NCI-H510A treated with DMSO at 0.1 percent for 48 hours (cell line): ENCODE data around the gene PSME4.

ENCODE experiments used
- DNase-seq: peaks from one replicate; lab custom pipeline; 2025; lab: John Stamatoyannopoulos, UW

PSME4 gene, protein sequence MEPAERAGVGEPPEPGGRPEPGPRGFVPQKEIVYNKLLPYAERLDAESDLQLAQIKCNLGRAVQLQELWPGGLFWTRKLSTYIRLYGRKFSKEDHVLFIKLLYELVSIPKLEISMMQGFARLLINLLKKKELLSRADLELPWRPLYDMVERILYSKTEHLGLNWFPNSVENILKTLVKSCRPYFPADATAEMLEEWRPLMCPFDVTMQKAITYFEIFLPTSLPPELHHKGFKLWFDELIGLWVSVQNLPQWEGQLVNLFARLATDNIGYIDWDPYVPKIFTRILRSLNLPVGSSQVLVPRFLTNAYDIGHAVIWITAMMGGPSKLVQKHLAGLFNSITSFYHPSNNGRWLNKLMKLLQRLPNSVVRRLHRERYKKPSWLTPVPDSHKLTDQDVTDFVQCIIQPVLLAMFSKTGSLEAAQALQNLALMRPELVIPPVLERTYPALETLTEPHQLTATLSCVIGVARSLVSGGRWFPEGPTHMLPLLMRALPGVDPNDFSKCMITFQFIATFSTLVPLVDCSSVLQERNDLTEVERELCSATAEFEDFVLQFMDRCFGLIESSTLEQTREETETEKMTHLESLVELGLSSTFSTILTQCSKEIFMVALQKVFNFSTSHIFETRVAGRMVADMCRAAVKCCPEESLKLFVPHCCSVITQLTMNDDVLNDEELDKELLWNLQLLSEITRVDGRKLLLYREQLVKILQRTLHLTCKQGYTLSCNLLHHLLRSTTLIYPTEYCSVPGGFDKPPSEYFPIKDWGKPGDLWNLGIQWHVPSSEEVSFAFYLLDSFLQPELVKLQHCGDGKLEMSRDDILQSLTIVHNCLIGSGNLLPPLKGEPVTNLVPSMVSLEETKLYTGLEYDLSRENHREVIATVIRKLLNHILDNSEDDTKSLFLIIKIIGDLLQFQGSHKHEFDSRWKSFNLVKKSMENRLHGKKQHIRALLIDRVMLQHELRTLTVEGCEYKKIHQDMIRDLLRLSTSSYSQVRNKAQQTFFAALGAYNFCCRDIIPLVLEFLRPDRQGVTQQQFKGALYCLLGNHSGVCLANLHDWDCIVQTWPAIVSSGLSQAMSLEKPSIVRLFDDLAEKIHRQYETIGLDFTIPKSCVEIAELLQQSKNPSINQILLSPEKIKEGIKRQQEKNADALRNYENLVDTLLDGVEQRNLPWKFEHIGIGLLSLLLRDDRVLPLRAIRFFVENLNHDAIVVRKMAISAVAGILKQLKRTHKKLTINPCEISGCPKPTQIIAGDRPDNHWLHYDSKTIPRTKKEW (N-terminal part only)

DNA sequence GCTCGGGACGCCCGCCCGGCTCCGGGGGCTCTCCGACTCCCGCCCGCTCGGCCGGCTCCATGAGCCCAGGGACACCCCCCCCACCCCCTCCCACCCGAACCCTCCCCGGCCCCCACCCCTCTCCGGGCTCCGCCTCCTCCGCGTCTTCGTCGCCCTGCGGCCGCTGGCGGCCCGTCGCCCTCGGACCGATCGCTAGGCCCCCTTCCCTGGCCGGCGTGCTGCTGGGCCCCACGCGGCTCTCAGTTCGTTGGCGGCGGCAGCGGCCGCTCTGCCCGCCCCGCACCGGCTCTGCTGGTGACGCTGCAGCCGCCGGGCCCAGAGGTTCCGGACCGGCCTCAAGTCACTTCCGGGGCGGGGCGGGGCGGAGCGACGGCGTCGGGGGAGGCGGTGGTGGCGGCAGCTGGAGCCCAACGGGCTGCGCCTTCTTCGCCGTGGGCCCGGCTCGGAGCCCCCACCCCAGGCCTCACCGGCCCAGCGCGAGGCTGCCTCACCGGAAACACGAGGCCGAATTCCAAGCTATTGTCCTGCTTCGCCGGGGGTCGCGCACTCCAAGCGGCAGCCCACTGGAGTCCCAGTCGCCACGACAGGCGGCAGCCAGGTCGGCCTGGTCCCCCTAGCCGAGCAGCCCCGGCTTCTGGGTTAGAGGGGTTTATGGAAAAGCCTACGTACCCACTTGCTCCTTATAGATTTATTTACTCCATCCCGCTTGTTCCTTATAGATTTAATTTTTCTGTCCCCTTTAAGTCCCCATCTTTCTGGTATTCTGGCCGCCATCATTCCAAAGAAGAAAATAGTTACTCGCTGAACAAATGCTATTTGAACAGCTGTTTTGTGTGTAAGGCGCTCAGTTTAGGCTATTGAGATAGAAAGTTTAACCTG lies at the start of gene PSME4:
Gene PSME4, minus strand, starts transcription at position 270 of the 879 bp plus-strand sequence. Its CDS starts 209 bp downstream, at position 61.
- peak; percentile 79 for DNase-seq

DNA sequence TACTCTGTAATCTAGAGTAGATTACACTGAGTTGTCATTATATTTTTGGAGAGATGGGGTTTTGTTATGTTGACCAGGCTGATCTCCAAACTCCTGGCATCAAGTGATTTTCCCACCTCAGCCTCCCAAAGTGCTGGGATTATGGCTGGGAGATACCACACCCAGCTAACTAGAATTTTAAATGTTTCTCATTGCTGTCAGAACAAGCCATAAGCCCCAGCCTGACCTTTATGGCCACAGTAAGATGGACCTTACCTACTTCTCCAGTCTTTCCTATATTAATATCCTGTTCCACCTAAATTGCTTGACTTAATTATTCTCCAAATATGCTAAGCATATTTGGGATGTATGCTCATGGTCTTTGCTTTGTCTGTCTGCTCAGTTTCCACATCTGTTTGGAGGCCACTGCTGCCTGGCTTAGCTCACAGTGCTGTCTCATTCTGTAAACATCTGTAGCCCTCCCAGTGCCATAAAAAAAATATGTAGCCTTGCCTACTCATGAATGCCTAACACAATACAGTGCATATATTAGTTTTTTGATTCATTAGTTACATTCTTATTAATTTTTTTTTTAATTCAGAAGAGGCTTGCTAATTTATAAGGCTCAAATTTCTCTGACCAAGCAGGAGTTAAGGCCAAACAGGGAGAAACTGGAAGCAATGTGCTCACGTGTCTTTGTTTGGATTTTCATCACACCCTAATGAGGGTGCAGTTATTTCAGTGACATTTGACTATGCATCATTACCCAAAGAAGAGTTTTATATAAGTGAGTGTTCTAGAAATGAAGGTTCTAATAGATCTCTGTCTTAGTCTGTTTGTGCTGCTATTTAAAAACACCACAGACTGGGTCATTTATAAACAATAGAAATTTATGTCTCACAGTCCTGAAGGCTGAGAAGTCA lies 45.3 kb upstream of the PSME4 start:
- DNase-seq = no peak

DNA sequence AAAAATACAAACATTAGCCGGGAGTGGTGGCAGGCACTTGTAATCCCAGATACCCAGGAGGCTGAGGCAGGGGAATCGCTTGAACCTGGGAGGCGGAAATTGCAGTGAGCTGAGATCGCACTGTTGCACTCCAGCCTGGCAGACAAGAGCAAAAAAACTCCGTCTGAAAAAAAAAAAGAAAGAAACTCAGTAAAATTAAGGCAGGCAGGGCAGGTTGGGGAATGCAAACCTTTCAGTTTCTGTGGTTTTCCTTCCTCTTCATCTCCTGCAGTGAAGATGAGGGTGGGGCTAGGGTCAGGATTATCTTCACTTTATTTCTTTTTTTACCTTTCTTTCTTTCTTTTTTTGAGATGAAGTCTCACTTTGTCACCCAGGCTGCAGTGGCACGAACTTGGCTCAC lies 43.2 kb upstream of the PSME4 start:
- no peak for DNase-seq

DNA sequence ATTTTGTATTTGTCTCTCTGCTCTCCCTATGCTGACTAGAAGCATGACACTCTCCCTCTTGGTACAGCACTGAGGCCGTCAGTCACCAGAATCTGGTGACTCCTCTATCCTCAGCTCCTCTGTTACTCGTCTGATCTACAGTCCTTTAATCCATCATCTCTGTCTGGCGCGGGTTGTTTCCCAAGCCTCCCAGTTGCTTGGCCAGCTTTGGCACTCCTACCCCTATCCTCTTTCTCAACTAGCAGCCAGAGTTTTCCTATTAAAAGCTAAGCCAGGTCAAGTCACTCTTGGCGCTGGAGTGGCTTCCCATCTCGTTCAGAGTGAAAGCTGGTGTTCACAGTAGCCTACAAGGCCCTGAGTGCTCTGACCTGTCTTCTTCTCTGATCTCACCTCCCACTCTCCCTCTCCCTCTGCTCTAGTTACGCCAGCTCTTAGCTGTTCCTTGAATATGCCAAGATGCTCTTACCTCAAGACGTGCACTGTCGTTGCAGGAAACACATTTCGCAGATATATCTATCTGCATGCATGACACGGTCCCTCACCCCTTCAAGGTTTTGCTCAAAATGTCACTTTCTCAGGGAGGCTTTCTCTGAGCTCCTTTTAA lies 41.8 kb upstream of the PSME4 start:
- no peak for DNase-seq

DNA sequence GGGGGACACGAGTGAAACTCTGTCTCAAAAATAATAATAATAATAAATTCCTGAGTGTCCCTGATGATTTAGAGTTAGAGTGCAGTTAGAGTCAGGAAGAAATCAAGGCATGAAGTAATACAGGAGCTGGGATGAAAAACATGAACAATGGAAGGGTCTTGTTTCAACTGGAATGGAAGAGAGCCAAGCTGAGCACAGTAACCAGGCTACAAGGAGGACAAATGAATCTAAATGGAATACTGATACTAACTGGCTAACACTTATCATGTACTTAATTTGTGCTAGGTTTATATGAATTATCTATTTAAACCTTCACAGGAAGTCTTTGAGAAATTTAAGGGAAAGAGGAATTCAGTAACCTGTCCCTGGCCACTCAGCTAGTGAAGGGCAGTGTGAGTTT lies 38.8 kb upstream of the PSME4 start:
- no peak for DNase-seq

DNA sequence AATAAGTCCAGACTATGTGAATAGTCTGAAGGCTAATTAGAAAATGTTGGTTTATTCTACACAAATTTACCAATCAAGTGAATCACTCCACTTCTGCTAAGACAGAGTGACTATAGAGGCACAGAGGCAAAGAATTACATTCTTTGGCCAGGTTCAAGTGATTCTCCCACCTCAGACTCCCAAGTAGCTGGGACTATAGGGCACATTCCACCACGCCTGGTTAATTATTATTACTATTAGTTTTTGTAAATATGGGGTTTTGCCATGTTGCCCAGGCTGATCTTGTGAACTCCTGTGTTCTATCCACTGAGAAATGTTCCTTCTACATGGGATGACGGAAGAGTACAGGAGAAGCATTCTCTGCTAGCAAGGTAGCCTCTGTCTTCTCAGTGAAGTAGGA lies 37.6 kb upstream of the PSME4 start:
- no peak for DNase-seq

DNA sequence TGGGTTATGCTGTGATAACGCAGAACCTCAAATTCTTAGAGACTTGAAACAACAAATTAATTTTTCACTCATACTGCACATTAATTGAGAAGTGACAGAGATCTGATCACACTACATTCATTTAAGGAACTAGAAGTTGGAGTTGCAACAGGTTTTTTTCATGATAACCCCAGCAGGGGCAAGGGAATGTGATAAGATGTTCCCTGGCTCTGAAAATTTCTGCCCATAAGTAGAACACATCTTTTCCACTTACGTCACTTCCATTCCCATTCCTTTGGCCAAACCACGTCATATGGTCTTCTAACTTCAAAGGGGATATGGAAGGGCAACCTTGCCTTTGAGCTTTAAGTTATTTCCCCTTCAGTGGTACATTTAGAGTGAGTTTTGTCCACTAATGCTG lies 29.7 kb upstream of the PSME4 start:
- DNase-seq = no peak

DNA sequence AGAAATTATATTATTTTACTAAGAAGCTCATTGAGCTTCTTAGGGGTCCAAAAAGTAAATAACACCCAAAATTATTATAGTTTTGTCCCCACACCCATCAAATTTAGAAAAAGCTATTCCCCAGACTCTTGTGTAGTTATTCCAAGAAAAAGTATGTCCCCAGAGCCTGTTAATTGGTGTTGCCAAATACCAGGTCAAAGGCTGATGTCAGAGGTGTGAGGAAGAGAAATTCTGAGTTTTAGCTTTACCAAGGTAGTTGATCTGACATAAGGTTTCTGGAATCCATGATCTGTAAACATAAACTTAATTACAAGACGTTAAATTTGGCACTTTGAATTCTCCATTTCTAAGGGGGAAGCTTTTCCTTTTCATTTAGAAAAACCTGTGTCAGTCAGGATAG lies 29.3 kb upstream of the PSME4 start:
- no peak for DNase-seq

DNA sequence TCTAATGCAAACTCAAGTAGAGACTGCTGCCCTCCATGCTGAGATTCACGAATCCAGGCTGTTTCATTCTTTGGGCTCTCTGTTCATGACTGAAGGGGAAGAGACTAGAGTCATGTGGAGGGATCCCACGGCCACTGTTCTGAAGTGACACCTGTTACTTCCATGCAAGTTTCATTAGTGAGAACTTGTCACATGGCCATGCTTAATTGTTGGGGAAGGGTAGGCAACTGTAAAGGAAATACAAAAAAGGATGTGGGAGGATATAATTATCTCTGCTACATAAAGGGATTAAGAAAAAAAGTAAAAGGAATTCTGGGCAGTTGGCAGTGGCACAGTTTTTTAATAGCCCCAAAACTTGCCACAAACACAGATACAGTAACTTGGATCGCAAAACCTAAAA lies 28.0 kb upstream of the PSME4 start:
- no peak for DNase-seq

DNA sequence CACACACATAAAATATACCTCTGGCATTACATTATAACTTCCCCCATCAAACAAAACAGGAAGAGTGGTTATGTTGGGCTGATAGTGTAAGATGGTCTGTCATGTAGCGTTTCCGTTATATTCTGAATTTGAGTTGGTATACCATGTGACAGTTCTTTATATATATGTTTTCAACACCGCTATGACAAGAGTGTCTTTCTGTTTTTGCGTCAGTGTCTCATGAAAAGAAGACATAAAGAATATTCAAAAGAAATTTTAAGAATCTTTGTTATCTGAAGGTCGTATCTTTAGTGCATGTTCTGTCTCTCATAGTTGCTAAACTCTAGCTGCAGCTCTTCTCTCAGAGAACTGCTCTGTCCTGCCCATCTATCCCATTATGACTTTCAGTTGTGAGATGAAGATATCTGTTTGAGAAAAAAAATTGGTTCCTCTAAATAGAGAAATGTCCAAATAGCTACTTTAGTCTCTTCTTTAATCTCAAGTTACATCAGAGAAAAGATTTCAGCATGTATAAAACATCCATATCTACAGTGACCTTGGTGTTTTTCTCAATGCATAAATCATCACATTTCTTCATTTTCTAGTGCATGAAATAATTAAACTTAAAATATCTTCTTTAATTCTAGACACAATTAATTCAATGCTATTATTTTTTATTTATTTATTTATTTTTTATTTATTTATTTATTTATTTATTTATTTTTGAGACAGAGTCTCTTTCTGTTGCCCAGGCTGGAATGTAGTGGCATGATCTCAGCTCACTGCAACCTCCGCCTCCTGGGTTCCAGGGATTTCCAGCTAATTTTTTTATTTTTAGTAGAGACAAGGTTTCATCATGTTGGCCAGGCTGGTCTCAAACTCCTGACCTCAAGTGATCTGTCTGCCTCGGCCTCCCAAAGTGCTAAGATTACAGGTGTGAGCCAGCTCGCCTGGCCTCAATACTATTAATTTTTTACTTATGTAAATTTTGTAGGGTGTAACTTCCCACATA lies 24.3 kb upstream of the PSME4 start:
- no peak for DNase-seq

DNA sequence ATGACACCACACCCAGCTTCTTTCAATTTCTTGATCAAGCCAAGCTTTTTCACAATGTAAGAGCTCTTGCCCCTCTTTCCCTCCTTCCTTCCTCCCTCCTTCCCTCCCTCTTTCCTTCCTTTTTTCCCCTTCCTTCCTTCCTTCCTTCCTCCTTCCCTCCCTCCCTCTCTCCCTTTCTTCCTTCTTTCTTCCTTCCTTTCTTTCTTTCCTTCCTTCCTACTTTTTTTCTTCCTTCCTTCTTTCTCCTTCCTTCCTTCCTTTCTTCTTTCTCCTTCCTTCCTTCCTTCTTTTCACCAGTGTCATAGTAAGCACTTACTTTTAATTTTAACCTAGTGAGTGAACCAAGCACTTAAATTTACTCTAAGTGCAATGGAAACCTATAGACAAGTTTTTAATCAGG lies 21.2 kb upstream of the PSME4 start:
- DNase-seq = no peak

DNA sequence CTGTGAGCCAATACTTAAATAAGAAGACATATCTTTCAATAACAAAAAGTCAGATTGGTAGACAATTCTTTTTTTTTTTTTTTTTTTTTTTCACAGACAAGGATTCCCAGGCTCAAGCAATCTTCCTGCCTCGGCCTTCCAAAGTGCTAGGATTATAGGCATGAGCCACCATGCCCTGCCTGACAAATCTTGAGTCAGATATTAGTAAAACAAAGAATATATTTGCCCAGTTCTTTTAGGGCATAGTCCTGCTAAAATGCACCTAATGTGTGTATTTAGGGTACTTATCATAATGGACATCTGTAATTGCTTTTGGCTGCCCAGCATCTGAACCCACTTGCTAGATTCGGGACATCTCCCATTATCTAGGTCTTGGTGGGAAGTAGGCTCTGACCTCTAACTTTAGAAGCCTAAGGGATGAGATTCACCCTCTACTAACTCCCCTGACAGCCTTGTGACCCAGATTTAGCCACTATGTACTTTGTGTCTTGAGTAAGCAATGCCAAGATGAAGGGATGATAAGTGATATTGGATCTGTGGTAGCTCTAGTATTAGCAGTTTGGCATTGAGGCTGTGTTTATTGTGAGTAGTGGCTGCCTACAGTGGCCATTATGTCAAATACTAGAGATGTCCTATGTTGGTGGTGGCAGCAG lies 18.5 kb upstream of the PSME4 start:
- DNase-seq = no peak

DNA sequence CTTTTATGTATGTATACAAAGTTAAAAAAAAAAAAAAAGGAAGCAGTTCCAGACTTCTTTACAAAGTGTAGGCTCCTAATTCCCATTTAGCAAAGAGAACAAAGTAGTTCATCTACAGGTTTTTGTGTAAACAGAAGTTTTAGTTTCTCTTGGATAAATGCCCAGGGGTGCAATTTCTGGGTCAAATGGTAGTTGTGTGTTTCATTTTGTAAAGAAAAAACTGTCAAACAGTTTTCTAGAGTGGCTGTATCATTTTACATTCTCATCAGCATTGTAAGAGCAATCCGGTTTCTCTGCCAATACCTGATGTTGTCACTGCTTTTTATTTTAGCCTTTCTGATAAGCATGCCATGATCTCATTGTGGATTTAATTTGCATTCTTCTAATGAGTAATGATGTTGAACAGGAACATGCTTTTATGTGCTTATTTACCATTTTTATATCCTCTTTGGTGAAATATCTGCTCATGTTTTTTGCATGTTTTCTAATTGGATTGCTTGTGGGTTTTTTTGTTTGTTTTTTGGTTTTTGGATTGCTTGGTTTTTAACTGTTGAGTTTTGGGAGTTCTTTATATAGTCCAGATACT lies 16.6 kb upstream of the PSME4 start:
- peak; percentile 46 for DNase-seq

DNA sequence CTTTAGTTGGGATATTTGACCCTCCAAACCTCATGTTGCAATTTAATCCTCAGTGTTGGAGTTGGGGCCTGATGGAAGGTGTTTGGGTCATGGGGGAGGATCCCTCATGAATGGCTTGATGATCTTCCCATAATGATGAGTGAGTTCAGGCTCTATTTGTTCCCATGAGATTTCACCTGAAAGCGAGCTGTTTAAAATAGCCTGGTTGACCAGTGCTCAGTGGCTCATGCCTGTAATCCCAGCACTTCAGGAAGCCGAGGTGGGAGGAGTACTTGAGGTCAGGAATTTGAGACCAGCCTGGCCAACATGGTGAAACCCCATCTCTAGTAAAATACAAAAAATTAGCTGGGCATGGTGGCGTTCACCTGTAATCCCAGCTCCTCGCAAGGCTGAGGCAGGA lies 14.9 kb upstream of the PSME4 start:
- no peak for DNase-seq

DNA sequence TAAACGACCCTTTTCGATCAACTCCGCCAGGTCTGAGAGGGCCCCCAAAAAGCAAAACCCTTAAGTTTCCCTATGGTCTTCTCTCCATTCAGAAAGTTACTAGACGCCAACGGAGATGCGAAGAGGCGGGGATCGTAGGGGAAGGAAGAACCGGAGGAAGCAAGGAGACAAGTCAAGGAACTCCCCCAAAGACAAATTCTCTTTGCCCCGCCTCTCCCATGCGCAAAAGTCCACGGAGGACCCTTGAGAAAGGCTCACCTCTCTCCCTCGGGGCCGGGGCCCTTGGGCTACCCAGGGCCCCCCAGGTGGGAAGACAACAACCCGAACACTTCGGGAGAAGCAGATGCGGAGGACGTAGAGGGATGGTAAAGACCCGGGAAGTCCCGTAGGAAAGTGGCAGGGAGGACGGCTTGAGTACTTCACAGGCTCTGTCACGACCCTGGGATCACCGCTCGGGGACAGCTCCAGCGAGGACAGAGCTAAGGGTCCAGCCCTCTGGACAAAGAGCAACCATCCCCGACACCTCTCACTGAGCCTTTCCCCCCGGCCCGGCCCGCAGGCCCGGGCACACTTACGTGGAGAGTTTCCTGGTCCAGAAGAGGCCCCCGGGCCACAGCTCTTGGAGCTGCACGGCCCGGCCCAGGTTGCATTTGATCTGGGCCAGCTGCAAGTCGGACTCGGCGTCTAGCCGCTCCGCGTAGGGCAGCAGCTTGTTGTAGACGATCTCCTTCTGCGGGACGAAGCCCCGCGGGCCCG lies 647 bp downstream of the PSME4 start:
- DNase-seq = no peak

DNA sequence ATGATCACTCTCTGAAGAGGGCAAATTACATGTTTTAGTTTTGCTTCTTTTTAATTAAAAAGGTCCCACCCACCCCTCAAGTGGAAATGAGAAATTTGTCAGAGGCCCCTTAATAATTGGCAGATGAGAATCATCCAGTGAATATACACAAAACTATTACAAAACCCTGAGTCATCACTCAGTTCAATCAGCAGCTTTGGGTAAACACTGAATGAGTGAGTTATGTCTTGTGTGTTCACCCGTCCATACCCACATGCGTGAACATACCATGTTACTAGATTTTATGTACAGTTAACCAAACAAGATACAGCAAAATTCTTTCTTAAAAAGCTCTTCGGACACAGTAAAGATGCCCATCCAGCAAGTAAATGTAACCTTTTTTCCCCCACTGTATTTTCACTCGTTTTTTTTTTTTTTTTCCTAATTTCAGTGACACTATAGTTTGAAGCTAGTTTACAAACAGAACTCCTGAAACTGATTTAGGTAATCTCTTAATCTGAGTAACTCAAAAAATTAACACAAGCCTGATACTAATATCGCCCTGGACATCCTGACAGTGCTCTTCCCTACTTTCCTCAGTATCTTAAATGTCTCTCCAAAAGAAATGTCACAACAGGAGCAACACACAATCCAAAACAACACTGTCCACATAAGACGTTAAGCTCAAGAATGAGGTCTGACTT lies 1.4 kb downstream of the PSME4 start:
- peak; percentile 47 for DNase-seq
